A549 (cell line): ENCODE results near the gene BMPR2. TPM values are rescaled to one million over a fixed set of nuclear protein-coding genes. Genes with fewer than 3 reads are reported as not detected.

Experiments
- ATAC-seq, 2 experiments: fragments of 200-7000 bp in 1 of 2; fragments of >200 bp in 1 of 2; cut with Nextera tagmentation in 1 of 2; cut with Tn5 transposase in 1 of 2; 3 replicates each; pipeline versions ENCODE4 v1.8.0 to v1.9.1; 2018 to 2020; ENCODE audit warnings: mild to moderate bottlenecking in 1 of 2, moderate library complexity in 1 of 2
- CTCF ChIA-PET: fragments of 300-600 bp; sonication (Branson Sonifier 250); formaldehyde crosslinking; extraction: SDS; loops from one replicate; lab custom pipeline; 2021; ENCODE audit warnings: antibody characterized with exemption, inconsistent platforms; lab: Yijun Ruan, JAX
- POLR2A ChIA-PET: fragments of 350-600 bp; formaldehyde crosslinking; extraction: SDS; loops from one replicate; lab custom pipeline; 2021; ENCODE audit warnings: antibody characterized with exemption, inconsistent platforms; lab: Yijun Ruan, JAX
- DNase-seq, 2 experiments: peaks; one replicate each; pipeline versions ENCODE4 v3.0.0 to v3.0.0-alpha.2; 2011 to 2016; ENCODE audit warnings: low read depth in 1 of 2, low spot score in 1 of 2
- FAIRE-seq: peaks from 2 replicates; lab custom pipeline; 2011; peaks lifted over from hg19 to GRCh38; lab: Jason Lieb, UNC
- H3K27ac ChIP-seq, 2 experiments: fragments of >200 bp; sonication (Bioruptor Twin); formaldehyde crosslinking; 3 replicates each; pipeline ENCODE4 v1.5.1; 2016 to 2017
- H3K4me1 ChIP-seq: fragments of >200 bp; sonication (Bioruptor Twin); formaldehyde crosslinking; 3 replicates; pipeline ENCODE4 v1.6.1; 2016
- H3K4me2 ChIP-seq: fragments of >200 bp; sonication (Bioruptor Twin); formaldehyde crosslinking; 3 replicates; pipeline ENCODE4 v1.6.1; 2016
- H3K4me3 ChIP-seq: fragments of >200 bp; sonication (Bioruptor Twin); formaldehyde crosslinking; 3 replicates; pipeline ENCODE4 v1.5.1; 2016
- H3K9me3 ChIP-seq: fragments of >200 bp; sonication (Bioruptor Twin); formaldehyde crosslinking; 3 replicates; pipeline ENCODE4 v1.6.1; 2016
- CEBPB ChIP-seq, 2 experiments: fragments of >200 bp in 1 of 2; sonication (Bioruptor Twin) in 1 of 2; formaldehyde crosslinking in 1 of 2; IDR thresholded peaks; 2 replicates each; pipeline ENCODE4 v1.6.1; 2012 to 2016
- EHMT2 ChIP-seq: fragments of 200-600 bp; sonication (generic); IDR thresholded peaks from 2 replicates; pipeline ENCODE4 v1.6.1; 2016; ENCODE audit warnings: antibody characterized with exemption, low read depth, mild to moderate bottlenecking, moderate library complexity
- ESRRA ChIP-seq: fragments of 150-350 bp; IDR thresholded peaks from 2 replicates; pipeline ENCODE4 v1.6.1; 2014; ENCODE audit warnings: mild to moderate bottlenecking, low read length, borderline replicate concordance
- FOXS1 ChIP-seq: fragments of 250-450 bp; sonication (Bioruptor Pico); IDR thresholded peaks from 2 replicates; pipeline ENCODE4 v1.5.0; 2020; ENCODE audit warnings: mild to moderate bottlenecking, moderate library complexity
- JUN ChIP-seq, 2 experiments: fragments of >200 bp; sonication (Bioruptor Twin); formaldehyde crosslinking; IDR thresholded peaks; 2 replicates in 1 of 2; 3 replicates in 1 of 2; pipeline ENCODE4 v1.6.1; 2016 to 2017
- NFE2L2 ChIP-seq: fragments of 150-350 bp; conservative IDR thresholded peaks from 2 replicates; pipeline ENCODE4 v1.6.1; 2014; ENCODE audit warnings: low read length
- PHF8 ChIP-seq: fragments of 200-600 bp; sonication (generic); IDR thresholded peaks from 2 replicates; pipeline ENCODE4 v1.6.1; 2016; ENCODE audit warnings: low read depth, mild to moderate bottlenecking, antibody characterized with exemption, moderate library complexity, borderline replicate concordance
- POLR2A ChIP-seq: IDR thresholded peaks from 2 replicates; pipeline ENCODE4 v1.6.1; 2012; ENCODE audit warnings: mild to moderate bottlenecking, low read length
- RAD21 ChIP-seq, 2 experiments: fragments of >200 bp in 1 of 2; sonication (Bioruptor Twin) in 1 of 2; formaldehyde crosslinking in 1 of 2; IDR thresholded peaks in 1 of 2; conservative IDR thresholded peaks in 1 of 2; 2 replicates in 1 of 2; 3 replicates in 1 of 2; pipeline ENCODE4 v1.6.1; 2012 to 2018; ENCODE audit warnings: inconsistent platforms in 1 of 2
- RCOR1 ChIP-seq: fragments of 150-350 bp; IDR thresholded peaks from 2 replicates; pipeline ENCODE4 v1.6.1; 2014; ENCODE audit warnings: antibody characterized with exemption, low read length, low read depth
- TP53 ChIP-seq: fragments of 250-450 bp; sonication (Bioruptor Pico); IDR thresholded peaks from 2 replicates; pipeline ENCODE4 v1.5.0; 2021; ENCODE audit warnings: mild to moderate bottlenecking, moderate library complexity
- ZSCAN20 ChIP-seq: fragments of 250-450 bp; sonication (Bioruptor Pico); IDR thresholded peaks from 2 replicates; pipeline ENCODE4 v1.8.0; 2022; ENCODE audit warnings: mild to moderate bottlenecking, moderate library complexity
- WGBS: methylation state at CpG from one replicate; pipeline ENCODE4 v1.1.6; 2017; ENCODE audit errors: missing lambda C conversion rate; 5-methylcytosine and 5-hydroxymethylcytosine counted together
- polyA plus RNA-seq, 4 experiments: library from polyadenylated mRNA; depleted of rRNA in 3 of 4; stranded (reverse); fragments of >200 nt; fragmentation: RNase III in 1 of 4; extraction: RNeasy Plus Mini Kit Qiagen cat#74134 plus additional on column Dnase treatment in 1 of 4; gene quantifications; 2 replicates in 3 of 4; 3 replicates in 1 of 4; pipeline ENCODE4 v1.2.3, GENCODE V29; 2011 to 2017
- small RNA-seq, 6 experiments: library from RNA; depleted of rRNA; stranded (forward); fragments of <200 nt; gene quantifications; one replicate each; pipeline ENCODE3, GENCODE V24; 2012
- TF ChIP-seq, protein P1 (sequence below): fragments of 150-350 bp; IDR thresholded peaks from 2 replicates; pipeline ENCODE4 v1.6.1; 2014; ENCODE audit warnings: low read depth, mild to moderate bottlenecking, low read length
- TF ChIP-seq, protein P2 (sequence below): IDR thresholded peaks from 2 replicates; pipeline ENCODE4 v1.6.1; 2012
- TF ChIP-seq, protein P3 (sequence below): IDR thresholded peaks from 2 replicates; pipeline ENCODE4 v1.6.1; 2012; ENCODE audit warnings: low read depth, borderline replicate concordance

BMPR2 gene
- polyA plus RNA-seq, 2 of the 4 experiments (the other 2 are of a cell fraction) = 13.9 to 46.3 TPM

DNA sequence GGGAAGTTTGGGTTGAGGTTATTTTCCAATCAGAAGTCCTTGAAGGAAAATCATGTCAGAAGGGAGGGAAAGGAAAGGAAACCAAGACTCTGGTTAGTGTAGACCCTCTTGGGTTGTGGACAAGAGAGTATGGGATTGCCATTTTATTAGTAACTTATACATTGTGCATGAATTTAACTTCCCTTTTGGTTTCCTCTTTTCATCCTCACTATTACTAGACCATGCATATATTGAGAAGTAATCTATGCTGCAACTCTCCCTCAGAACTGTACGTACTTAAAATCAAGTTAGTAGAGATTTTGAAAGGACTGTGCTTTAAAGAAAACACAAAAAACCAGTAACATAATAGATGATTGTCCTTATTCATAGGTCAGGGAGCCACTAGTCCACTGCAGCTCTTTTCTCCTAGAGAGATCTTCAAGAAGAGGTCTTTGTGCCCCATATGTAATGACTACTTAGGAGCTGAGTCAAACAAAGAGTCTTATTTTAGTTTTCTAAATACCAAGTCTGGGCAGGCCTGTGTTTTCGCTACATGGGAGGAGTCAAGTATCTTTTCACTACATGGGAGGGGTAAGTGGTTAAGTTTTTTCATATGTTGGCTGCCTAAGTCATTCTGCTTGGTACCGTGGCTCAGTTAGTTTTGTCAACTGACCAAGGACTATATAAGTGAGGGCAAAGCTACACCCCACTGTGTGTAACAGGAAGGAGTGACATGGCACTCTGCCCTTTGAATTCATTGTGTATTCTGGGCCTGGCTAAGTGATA lies 233.4 kb downstream of the BMPR2 start:
- H3K4me2 ChIP-seq = no peak overlapping the region

DNA sequence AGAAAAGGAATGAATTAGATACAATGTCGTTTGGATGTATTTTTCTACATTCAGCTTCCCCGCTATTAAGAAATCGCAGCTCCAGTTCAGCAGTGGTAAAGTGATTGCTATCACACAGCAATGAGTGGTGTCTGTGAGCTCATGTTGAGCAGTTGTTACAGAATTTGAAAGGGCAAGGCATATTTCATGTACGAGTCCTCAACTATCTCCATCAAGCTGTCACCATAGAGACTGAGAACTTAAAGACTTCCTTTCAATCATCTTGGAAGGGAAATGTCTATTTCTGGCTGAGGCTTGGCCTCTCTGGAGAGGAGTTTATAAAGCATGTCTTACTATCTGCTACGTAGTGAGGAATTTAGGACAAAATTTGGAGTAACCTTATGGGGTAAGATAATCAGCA lies 234.3 kb downstream of the BMPR2 start:
- DNase-seq = no peak
- FAIRE-seq = no peak
- ChIA-PET CTCF (interaction anchor here (1.2 kb wide), 1 partner anchor 260 kb away, joined by 3 read pairs; no protein-coding TSS in a partner anchor), POLR2A (no interaction called here)
- ATAC-seq = no peak
- no peak overlapping the region for H3K4me3 ChIP-seq
- no peaks in the 10 kb centered on the region for H3K4me1 ChIP-seq
- no peak overlapping the region for H3K27ac ChIP-seq
- H3K9me3 ChIP-seq = no peaks in the 10 kb centered on the region
- whole genome bisulfite sequencing = 71% methylated on average over 5 of the region's 5 CpGs
- TF ChIP-seq POLR2A (no peak), FOXS1 (no peak), CEBPB (IDR thresholded peaks at IDR 0.05) (no peak), RAD21 (conservative IDR thresholded peaks at IDR 0.05 in 1 of 2, IDR thresholded peaks at IDR 0.05 in 1 of 2) (no peak), ZSCAN20 (CRISPR knock-in tag) (no peak), PHF8 (no peak), RCOR1 (no peak), NFE2L2 (no peak), ESRRA (no peak), EHMT2 (no peak)
- no peak overlapping the region for H3K4me2 ChIP-seq

More for the DNA sequence above, 233.4 kb downstream of the BMPR2 start:
- POLR2A ChIA-PET = no interaction called here
- no peak for TF ChIP-seq JUN (IDR thresholded peaks at IDR 0.05)
- TF ChIP-seq, all 56 proteins: peak for 0
- Histone ChIP-seq H3K4me3 (no peak overlapping the region), H3K4me1 (no peaks in the 10 kb centered on the region), H3K9me3 (no peaks in the 10 kb centered on the region), H3K27ac (no peak overlapping the region)
- FAIRE-seq (no peak), ATAC-seq (no peak), DNase-seq (no peak)
- CTCF ChIA-PET = interaction anchor here (1.2 kb wide), 1 partner anchor 261 kb away, joined by 3 read pairs; no protein-coding TSS in a partner anchor
- 52% methylated on average over 3 of the region's 3 CpGs for WGBS

DNA sequence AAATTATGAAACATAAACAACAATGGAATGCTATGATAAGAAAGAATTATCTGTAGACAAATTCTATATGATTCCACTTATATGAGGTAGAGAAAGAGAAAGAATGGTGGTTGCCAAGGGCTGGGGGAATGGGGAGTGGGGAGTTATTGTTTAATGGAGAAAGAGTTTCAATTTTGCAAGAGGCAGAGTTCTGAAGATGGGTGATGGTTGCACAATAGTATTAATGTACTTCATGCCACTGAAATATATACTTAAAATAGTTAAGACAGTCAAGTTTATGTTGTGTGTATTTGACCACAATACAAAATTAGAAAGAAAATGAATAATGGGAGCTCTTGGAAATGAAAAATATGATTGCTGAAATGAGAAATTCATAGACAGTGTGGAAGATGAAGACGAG lies 236.0 kb downstream of the BMPR2 start:
- no peak for ATAC-seq
- ChIA-PET CTCF (interaction anchor here (1.7 kb wide), 1 partner anchor 23 kb away, joined by 6 read pairs; no protein-coding TSS in a partner anchor), POLR2A (no interaction called here)
- 72% methylated on average over 1 of the region's 1 CpG for WGBS
- Histone ChIP-seq H3K9me3 (no peaks in the 10 kb centered on the region), H3K4me3 (no peak overlapping the region), H3K4me1 (no peaks in the 10 kb centered on the region), H3K27ac (no peak overlapping the region), H3K4me2 (no peak overlapping the region)
- no peak for FAIRE-seq
- DNase-seq = no peak
- TF ChIP-seq CEBPB (IDR thresholded peaks at IDR 0.05) = peak in 1 of 2 experiments; percentile 14; a peak in 2 of 4 replicates
- TF ChIP-seq, protein P1, sequence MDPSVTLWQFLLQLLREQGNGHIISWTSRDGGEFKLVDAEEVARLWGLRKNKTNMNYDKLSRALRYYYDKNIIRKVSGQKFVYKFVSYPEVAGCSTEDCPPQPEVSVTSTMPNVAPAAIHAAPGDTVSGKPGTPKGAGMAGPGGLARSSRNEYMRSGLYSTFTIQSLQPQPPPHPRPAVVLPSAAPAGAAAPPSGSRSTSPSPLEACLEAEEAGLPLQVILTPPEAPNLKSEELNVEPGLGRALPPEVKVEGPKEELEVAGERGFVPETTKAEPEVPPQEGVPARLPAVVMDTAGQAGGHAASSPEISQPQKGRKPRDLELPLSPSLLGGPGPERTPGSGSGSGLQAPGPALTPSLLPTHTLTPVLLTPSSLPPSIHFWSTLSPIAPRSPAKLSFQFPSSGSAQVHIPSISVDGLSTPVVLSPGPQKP = no peak

DNA sequence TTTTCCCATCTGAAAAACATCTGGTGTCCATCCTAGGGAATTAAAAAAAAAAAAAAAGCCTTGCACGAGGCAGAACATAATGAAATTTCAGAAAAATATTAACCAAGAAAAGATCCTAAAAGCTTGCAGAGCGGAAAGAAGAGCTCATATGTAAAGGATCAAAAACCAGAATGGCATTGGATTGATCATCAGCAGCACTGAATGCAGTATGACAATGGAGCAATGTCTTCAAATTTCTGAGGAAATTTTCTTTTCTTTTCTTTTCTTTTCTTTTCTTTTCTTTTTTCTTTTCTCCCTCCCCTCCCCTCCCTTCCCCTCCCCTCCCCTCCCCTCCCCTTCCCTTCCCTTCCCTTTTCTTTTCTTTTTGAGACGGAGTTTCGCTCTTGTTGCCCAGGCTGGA lies 237.4 kb downstream of the BMPR2 start:
- ATAC-seq (no peak), DNase-seq (no peak), FAIRE-seq (no peak)
- H3K9me3 ChIP-seq = no peaks in the 10 kb centered on the region
- H3K4me1 ChIP-seq = no peaks in the 10 kb centered on the region
- POLR2A ChIA-PET = no interaction called here
- TF ChIP-seq, protein P2, sequence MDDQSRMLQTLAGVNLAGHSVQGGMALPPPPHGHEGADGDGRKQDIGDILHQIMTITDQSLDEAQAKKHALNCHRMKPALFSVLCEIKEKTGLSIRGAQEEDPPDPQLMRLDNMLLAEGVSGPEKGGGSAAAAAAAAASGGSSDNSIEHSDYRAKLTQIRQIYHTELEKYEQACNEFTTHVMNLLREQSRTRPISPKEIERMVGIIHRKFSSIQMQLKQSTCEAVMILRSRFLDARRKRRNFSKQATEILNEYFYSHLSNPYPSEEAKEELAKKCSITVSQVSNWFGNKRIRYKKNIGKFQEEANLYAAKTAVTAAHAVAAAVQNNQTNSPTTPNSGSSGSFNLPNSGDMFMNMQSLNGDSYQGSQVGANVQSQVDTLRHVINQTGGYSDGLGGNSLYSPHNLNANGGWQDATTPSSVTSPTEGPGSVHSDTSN = no peak
- TF ChIP-seq EHMT2 = no peak
- TF ChIP-seq, protein P3, sequence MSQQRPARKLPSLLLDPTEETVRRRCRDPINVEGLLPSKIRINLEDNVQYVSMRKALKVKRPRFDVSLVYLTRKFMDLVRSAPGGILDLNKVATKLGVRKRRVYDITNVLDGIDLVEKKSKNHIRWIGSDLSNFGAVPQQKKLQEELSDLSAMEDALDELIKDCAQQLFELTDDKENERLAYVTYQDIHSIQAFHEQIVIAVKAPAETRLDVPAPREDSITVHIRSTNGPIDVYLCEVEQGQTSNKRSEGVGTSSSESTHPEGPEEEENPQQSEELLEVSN = no peak
- no peak for TF ChIP-seq RCOR1
- TF ChIP-seq TP53 (CRISPR knock-in tag) = no peak
- no peak overlapping the region for H3K27ac ChIP-seq
- H3K4me3 ChIP-seq = no peak overlapping the region
- H3K4me2 ChIP-seq = no peak overlapping the region
- CTCF ChIA-PET = interaction anchor here (0.6 to 1.7 kb wide), 3 partner anchors 17 to 468 kb away, joined by 4 to 6 read pairs (median 6); no protein-coding TSS in a partner anchor
- WGBS = 76% methylated on average over 4 of the region's 4 CpGs

Small RNA genes lying within 50 kb of the gene (small RNA-seq; reads per million reads assigned to genes)
- gene MTND4LP17 (0 reads per million in 6 experiments), gene RN7SL753P (0 reads per million in 6 experiments)

Other genes with a start within 250 kb of the BMPR2 start
- 138 and 206 TPM in 2 replicates for gene SUMO1, start 137.7 kb upstream of the BMPR2 start, polyA plus RNA-seq (2011; rRNA removed)
- 260 to 316 TPM (median 309 TPM) in 3 replicates for gene SUMO1, start 137.7 kb upstream of the BMPR2 start, polyA plus RNA-seq (2017; fragmentation: RNase III; extraction: RNeasy Plus Mini Kit Qiagen cat#74134 plus additional on column Dnase treatment)
- gene NOP58, start 110.6 kb upstream of the BMPR2 start, polyA plus RNA-seq (2011; rRNA removed) = 105 and 172 TPM in 2 replicates
- 106 to 132 TPM (median 112 TPM) in 3 replicates for gene NOP58, start 110.6 kb upstream of the BMPR2 start, polyA plus RNA-seq (2017; fragmentation: RNase III; extraction: RNeasy Plus Mini Kit Qiagen cat#74134 plus additional on column Dnase treatment)